Measurements from ENCODE around the gene CCDC18. TPM values are rescaled to one million over a fixed set of nuclear protein-coding genes. Genes with fewer than 3 reads are reported as not detected.

CCDC18 gene
- total RNA-seq, 6 experiments from 2014 or later = 6.2 to 13.7 (median 12.9) TPM

DNA sequence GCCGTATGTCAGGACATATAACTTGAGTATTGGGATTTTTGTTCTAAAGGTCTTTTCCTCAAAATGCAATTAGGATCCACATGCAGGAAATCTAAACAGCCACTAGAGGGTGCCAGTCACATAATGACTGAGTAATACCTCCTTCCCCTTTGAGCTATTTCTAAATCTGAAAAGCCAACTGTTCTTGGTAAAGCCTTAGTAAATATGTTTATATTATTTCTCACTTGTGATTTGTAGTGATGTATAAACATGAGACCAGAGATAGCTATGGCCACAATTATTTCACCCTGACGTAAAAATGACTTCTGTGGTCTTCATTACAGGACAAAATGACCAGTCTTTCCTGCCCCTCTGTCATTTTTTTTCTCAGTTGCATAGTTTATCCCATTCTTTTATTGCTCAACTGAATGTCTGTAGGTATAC, 124.2 kb downstream of the CCDC18 start:
- H3K27ac Mint-ChIP-seq = no peak overlapping the region

DNA sequence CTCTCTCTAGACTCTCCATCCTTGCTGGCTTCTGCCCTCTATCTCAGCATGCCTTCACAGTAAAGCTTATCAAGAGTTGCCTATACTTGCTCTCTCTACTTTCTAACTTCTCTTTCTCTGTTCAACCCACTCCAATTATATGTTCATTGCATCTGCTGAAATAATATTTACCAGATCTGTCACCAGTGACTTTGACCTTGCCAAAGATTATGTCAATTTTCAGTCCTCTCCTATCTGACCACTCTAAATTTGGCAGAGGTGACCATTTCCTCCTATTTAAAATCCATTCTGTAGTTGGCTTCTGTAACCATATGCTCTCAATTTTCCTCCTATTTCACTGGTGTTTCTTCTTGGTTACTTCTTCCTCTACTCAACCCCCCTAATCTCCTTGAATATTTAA, 126.4 kb downstream of the CCDC18 start:
- H3K9me3 Mint-ChIP-seq = no peaks in the 10 kb centered on the region
- TF ChIP-seq, protein P1, sequence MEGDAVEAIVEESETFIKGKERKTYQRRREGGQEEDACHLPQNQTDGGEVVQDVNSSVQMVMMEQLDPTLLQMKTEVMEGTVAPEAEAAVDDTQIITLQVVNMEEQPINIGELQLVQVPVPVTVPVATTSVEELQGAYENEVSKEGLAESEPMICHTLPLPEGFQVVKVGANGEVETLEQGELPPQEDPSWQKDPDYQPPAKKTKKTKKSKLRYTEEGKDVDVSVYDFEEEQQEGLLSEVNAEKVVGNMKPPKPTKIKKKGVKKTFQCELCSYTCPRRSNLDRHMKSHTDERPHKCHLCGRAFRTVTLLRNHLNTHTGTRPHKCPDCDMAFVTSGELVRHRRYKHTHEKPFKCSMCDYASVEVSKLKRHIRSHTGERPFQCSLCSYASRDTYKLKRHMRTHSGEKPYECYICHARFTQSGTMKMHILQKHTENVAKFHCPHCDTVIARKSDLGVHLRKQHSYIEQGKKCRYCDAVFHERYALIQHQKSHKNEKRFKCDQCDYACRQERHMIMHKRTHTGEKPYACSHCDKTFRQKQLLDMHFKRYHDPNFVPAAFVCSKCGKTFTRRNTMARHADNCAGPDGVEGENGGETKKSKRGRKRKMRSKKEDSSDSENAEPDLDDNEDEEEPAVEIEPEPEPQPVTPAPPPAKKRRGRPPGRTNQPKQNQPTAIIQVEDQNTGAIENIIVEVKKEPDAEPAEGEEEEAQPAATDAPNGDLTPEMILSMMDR (IDR thresholded peaks at IDR 0.05) = no peak
- peaks cover 7% of the 10 kb centered on the region; the same call in 1 of the 2 replicates for H3K4me1 Mint-ChIP-seq (ENCODE audit: low read depth)
- DNase-seq = no peak
- H3K4me3 Mint-ChIP-seq = no peak overlapping the region
- no peak overlapping the region for H3K27ac Mint-ChIP-seq
- no peaks in the 10 kb centered on the region for H3K36me3 Mint-ChIP-seq (ENCODE audit: low read depth)
- H3K27me3 Mint-ChIP-seq (ENCODE audit: insufficient read depth) = peaks cover 2% of the 10 kb centered on the region; the same call in 1 of the 2 replicates

More for the DNA sequence above, 124.2 kb downstream of the CCDC18 start:
- peak; percentile 60 for DNase-seq
- no peak overlapping the region for H3K4me3 Mint-ChIP-seq
- peaks cover 2% of the 10 kb centered on the region; the same call in 1 of the 2 replicates for H3K27me3 Mint-ChIP-seq (ENCODE audit: insufficient read depth)
- no peaks in the 10 kb centered on the region for H3K36me3 Mint-ChIP-seq (ENCODE audit: low read depth)
- TF ChIP-seq, protein P1 (IDR thresholded peaks at IDR 0.05) = peak; percentile 98
- H3K9me3 Mint-ChIP-seq = no peaks in the 10 kb centered on the region
- peaks cover 7% of the 10 kb centered on the region; the same call in 1 of the 2 replicates for H3K4me1 Mint-ChIP-seq (ENCODE audit: low read depth)

DNA sequence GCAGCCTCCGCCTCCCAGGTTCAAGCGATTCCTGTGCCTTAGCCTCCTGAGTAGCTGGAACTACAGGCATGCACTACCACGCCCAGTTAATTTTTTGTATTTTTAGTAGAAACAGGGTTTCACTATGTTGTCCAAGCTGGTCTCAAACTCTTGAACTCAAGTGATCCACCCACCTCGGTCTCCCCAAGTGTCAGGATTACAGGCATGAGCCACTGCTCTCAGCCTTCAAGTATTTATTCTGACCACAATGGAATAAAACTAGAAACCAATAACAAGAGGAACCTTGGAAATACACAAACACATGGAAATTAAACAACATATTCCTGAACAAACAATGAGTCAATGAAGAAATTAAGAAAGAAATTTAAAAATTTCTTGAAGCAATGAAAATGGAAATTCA, 132.5 kb downstream of the CCDC18 start:
- peaks cover 3% of the 10 kb centered on the region; the same call in 1 of the 2 replicates for H3K27me3 Mint-ChIP-seq (ENCODE audit: insufficient read depth)
- no peak for DNase-seq
- H3K4me1 Mint-ChIP-seq (ENCODE audit: low read depth) = peaks cover 7% of the 10 kb centered on the region; the same call in 1 of the 2 replicates
- no peaks in the 10 kb centered on the region; the same call in 1 of the 2 replicates for H3K36me3 Mint-ChIP-seq (ENCODE audit: low read depth)
- no peak overlapping the region for H3K27ac Mint-ChIP-seq
- H3K4me3 Mint-ChIP-seq = no peak overlapping the region
- no peaks in the 10 kb centered on the region for H3K9me3 Mint-ChIP-seq
- TF ChIP-seq, protein P1 (IDR thresholded peaks at IDR 0.05) = no peak

DNA sequence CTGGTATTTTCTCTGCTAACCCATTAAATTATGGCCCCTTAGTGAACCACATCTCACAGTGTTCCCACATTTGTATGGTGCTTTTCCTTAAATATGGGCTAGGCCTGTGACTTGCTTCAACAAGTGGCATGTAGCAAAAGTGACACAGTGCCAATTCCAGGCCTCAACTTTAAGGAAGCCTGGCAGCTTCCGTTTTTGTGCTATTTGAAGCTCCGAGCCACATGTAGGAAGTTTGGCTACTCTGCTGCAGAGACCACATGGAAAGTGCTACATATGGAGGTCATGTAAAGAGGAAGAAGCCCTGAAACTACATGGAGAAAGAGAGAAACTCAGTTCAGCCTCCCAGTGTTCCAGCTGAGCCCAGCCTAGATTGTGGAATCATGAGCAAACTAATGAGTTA, 136.7 kb downstream of the CCDC18 start:
- Mint-ChIP-seq H3K27me3 (ENCODE audit: insufficient read depth) (peaks cover 3% of the 10 kb centered on the region), H3K9me3 (no peaks in the 10 kb centered on the region), H3K27ac (no peak overlapping the region), H3K36me3 (ENCODE audit: low read depth) (no peaks in the 10 kb centered on the region; the same call in 1 of the 2 replicates), H3K4me3 (no peak overlapping the region), H3K4me1 (ENCODE audit: low read depth) (peaks cover 7% of the 10 kb centered on the region; the same call in 1 of the 2 replicates)
- TF ChIP-seq, protein P1 (IDR thresholded peaks at IDR 0.05) = no peak
- DNase-seq = no peak

DNA sequence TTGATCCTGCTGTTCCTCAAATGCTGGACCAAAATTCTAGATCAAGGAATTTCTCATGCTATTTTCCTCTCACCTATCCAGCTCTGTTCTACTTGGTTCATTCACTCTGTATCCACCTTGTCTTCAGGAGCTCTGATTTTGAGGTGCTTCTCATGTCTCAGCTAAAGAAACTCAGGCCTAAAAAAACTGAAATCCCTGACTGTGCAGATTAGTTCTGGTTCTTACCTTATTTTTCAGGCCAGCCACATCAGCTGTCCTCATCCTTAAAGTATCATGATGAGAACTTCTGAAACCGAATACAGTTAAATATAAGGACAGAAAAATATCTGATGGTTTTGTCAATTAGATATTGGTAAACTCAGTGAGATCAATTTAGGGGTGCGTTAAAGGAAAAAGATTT, 137.4 kb downstream of the CCDC18 start:
- TF ChIP-seq, protein P1 (IDR thresholded peaks at IDR 0.05) = no peak
- Mint-ChIP-seq H3K36me3 (ENCODE audit: low read depth) (no peaks in the 10 kb centered on the region; the same call in 1 of the 2 replicates), H3K27ac (no peak overlapping the region)

More for the DNA sequence above, 137.4 kb downstream of the CCDC18 start:
- Mint-ChIP-seq H3K9me3 (no peaks in the 10 kb centered on the region), H3K4me1 (ENCODE audit: low read depth) (peaks cover 5% of the 10 kb centered on the region; the same call in 1 of the 2 replicates), H3K27me3 (ENCODE audit: insufficient read depth) (peaks cover 3% of the 10 kb centered on the region), H3K4me3 (no peak overlapping the region)
- DNase-seq = no peak

All from HFFc6 (cell line).